Measurements from ENCODE around the gene SLC32A1. TPM values are rescaled to one million over a fixed set of nuclear protein-coding genes. Genes with fewer than 3 reads are reported as not detected.

The SLC32A1 gene, protein sequence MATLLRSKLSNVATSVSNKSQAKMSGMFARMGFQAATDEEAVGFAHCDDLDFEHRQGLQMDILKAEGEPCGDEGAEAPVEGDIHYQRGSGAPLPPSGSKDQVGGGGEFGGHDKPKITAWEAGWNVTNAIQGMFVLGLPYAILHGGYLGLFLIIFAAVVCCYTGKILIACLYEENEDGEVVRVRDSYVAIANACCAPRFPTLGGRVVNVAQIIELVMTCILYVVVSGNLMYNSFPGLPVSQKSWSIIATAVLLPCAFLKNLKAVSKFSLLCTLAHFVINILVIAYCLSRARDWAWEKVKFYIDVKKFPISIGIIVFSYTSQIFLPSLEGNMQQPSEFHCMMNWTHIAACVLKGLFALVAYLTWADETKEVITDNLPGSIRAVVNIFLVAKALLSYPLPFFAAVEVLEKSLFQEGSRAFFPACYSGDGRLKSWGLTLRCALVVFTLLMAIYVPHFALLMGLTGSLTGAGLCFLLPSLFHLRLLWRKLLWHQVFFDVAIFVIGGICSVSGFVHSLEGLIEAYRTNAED
- total RNA-seq (2021) = 0.24 and 0.33 TPM in 2 replicates
- long read RNA-seq, partial matches to known transcripts = 1 of 1 reads
- long read RNA-seq, other reads (novel, unspliced or antisense) = 0 of 1 reads

DNA sequence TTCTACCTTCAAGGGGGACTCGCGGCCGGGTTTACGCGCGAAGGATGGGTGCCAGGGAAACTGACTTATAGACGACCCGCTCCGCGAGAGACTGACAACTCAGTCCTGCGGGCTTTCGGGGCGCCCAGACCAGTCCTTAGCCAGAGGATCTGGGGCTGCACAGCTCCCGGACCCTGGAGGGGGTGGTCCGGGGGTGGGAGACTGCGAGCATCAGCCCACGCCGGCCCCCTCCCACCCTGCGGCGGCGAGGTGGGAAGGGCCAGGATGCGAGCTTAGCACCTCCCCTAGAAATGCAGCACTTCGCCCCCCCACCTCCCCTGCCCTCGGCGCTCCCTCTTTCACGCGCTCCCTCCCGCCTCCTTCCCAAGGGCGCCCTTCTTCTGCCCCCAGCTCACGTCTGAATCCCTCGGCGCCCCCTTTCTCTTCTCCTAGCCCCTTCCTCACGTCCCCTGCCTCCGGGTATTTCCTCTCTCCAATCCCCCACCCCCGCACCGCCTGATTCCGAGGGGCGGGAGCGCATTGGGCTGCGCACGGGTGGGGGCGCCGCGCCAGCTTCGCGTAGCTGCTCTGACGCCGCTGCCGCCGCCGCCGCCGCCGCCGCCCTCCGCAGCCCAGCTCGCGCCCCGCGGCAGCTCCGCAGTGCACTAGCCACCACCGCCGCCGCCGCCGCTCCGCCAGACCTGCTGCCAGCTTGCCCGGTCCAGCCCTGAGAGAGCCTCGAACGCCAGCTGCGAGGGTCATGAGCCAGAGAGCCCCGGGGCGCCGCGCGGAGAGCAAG lies at the start of gene SLC32A1:
Gene SLC32A1 (plus strand): TSS at position 639 of the 778 bp plus-strand sequence. CDS start 239 bp downstream, outside the sequence.
- Histone ChIP-seq H3K4me2 (ENCODE audit: insufficient read depth, insufficient read length, low read length) (peak within 1 kb of the TSS; percentile 58), H3K79me1 (ENCODE audit: insufficient read depth, low read depth, low read length, poor library complexity, severe bottlenecking) (no peaks in the 10 kb centered on the region), H4K5ac (ENCODE audit: insufficient read length, low read depth, low read length) (no peak within 1 kb of the TSS), H3K4ac (ENCODE audit: low read depth, low read length) (no peak within 1 kb of the TSS), H3K4me1 (ENCODE audit: insufficient read depth, low read length) (peaks cover 6% of the 10 kb centered on the region; the same call in 1 of the 2 replicates), H3K23ac (ENCODE audit: insufficient read length, low read depth, low read length) (no peak within 1 kb of the TSS), H3K23me2 (ENCODE audit: insufficient read length, low read depth, low read length, poor library complexity, severe bottlenecking) (peaks cover 25% of the 10 kb centered on the region), H4K91ac (ENCODE audit: insufficient read length, low read depth, low read length) (no peak within 1 kb of the TSS), H3K9ac (ENCODE audit: extremely low read depth, insufficient read length, low read length) (no peak within 1 kb of the TSS), H2AK5ac (ENCODE audit: insufficient read length, low read length) (no peak within 1 kb of the TSS), H3K14ac (ENCODE audit: insufficient read depth, low read length) (no peak within 1 kb of the TSS), H2BK20ac (ENCODE audit: low read depth, low read length, poor library complexity, severe bottlenecking) (no peak within 1 kb of the TSS), H2BK5ac (ENCODE audit: insufficient read length, low read length) (no peak within 1 kb of the TSS), H4K8ac (replicated peaks; ENCODE audit: insufficient read length, low read depth, low read length) (no peak within 1 kb of the TSS), H3K79me2 (ENCODE audit: insufficient read depth, low read length) (no peaks in the 10 kb centered on the region), H3K27ac (ENCODE audit: insufficient read length, low read depth, low read length) (no peak within 1 kb of the TSS), H4K20me1 (ENCODE audit: control insufficient read depth, insufficient read depth, insufficient read length) (no peaks in the 10 kb centered on the region), H3K9me3 (ENCODE audit: control insufficient read depth, low read depth, low read length) (no peaks in the 10 kb centered on the region), H2BK120ac (ENCODE audit: low read depth, low read length, poor library complexity, severe bottlenecking) (no peak within 1 kb of the TSS), H2BK15ac (ENCODE audit: low read depth, low read length) (no peak within 1 kb of the TSS; the same call in 1 of the 2 replicates), H3K56ac (ENCODE audit: insufficient read length, low read depth, low read length) (no peak within 1 kb of the TSS), H2BK12ac (ENCODE audit: insufficient read length, low read depth, low read length) (no peak within 1 kb of the TSS), H3T11ph (ENCODE audit: low read length) (no peak within 1 kb of the TSS), H2AFZ (ENCODE audit: low read length) (no peak within 1 kb of the TSS), H3K27me3 (ENCODE audit: insufficient read depth, low read length) (peaks cover 90% of the 10 kb centered on the region), H3K18ac (ENCODE audit: insufficient read length, low read depth, low read length) (no peak within 1 kb of the TSS)
- Mint-ChIP-seq H3K36me3 (ENCODE audit: insufficient read depth in 1 of 3, low read depth in 3 of 3) (no peaks in the 10 kb centered on the region; a peak in 1 of 7 replicates), H3K4me1 (peaks cover 43 to 59% of the 10 kb centered on the region in 2 experiments), H3K27ac (no peak within 1 kb of the TSS; a peak in 1 of 7 replicates), H3K4me3 (peak within 1 kb of the TSS; percentile 49 to 81), H3K27me3 (ENCODE audit: low read depth) (peaks cover 100% of the 10 kb centered on the region), H3K9me3 (peaks cover under 1 to 7% of the 10 kb centered on the region in 2 experiments; a peak in 4 of 5 replicates)
- DNase-seq = peak; percentile 52
- TF ChIP-seq, protein P1, sequence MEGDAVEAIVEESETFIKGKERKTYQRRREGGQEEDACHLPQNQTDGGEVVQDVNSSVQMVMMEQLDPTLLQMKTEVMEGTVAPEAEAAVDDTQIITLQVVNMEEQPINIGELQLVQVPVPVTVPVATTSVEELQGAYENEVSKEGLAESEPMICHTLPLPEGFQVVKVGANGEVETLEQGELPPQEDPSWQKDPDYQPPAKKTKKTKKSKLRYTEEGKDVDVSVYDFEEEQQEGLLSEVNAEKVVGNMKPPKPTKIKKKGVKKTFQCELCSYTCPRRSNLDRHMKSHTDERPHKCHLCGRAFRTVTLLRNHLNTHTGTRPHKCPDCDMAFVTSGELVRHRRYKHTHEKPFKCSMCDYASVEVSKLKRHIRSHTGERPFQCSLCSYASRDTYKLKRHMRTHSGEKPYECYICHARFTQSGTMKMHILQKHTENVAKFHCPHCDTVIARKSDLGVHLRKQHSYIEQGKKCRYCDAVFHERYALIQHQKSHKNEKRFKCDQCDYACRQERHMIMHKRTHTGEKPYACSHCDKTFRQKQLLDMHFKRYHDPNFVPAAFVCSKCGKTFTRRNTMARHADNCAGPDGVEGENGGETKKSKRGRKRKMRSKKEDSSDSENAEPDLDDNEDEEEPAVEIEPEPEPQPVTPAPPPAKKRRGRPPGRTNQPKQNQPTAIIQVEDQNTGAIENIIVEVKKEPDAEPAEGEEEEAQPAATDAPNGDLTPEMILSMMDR (conservative IDR thresholded peaks at IDR 0.05) = no peak
- no CpG with 5 or more reads among the region's 76 CpGs for WGBS (ENCODE audit: extremely low coverage, insufficient read length, low lambda C conversion rate)

All from H9 (cell line).